ENCODE data around the gene CD6.

Gene CD6

GRCh38 chr11:60935676-60936442 lies 35.6 kb upstream of the CD6 start:
- H3K4me1 ChIP-seq (ENCODE audit: insufficient read depth, low read length), result no peaks in the 10 kb centered on the region
- H4K20me1 ChIP-seq (ENCODE audit: insufficient read depth, low read length), result no peaks in the 10 kb centered on the region
- no peak overlapping the region for H3K9ac ChIP-seq (ENCODE audit: low read depth, low read length)
- H3K79me2 ChIP-seq (ENCODE audit: insufficient read depth, low read length), result no peaks in the 10 kb centered on the region
- no peak for TF ChIP-seq EZH2 (IDR thresholded peaks at IDR 0.05; ENCODE audit: borderline replicate concordance, low read depth, low read length, severe bottlenecking)
- TF ChIP-seq CTCF (IDR thresholded peaks at IDR 0.05; ENCODE audit: borderline replicate concordance, extremely low read depth, low read length, poor library complexity, severe bottlenecking), result no peak
- no peak for ATAC-seq (ENCODE audit: insufficient read depth, low read depth)
- no peak overlapping the region for H3K4me2 ChIP-seq (ENCODE audit: insufficient read depth, low read length)
- no peaks in the 10 kb centered on the region for H3K9me3 ChIP-seq (ENCODE audit: insufficient read depth, low read length, severe bottlenecking)
- DNase-seq, result no peak
- H3K4me3 ChIP-seq (ENCODE audit: low read depth in 1 of 2, low read length in 2 of 2), result no peak overlapping the region
- H3K27me3 ChIP-seq (ENCODE audit: insufficient read depth, low read length, poor library complexity), result peaks cover 4% of the 10 kb centered on the region
- no peak overlapping the region for H2AFZ ChIP-seq (ENCODE audit: low read depth, low read length)
- no peaks in the 10 kb centered on the region for H3K36me3 ChIP-seq (ENCODE audit: insufficient read depth, low read length)
- no peak overlapping the region for H3K27ac ChIP-seq (ENCODE audit: low read length)

DNA sequence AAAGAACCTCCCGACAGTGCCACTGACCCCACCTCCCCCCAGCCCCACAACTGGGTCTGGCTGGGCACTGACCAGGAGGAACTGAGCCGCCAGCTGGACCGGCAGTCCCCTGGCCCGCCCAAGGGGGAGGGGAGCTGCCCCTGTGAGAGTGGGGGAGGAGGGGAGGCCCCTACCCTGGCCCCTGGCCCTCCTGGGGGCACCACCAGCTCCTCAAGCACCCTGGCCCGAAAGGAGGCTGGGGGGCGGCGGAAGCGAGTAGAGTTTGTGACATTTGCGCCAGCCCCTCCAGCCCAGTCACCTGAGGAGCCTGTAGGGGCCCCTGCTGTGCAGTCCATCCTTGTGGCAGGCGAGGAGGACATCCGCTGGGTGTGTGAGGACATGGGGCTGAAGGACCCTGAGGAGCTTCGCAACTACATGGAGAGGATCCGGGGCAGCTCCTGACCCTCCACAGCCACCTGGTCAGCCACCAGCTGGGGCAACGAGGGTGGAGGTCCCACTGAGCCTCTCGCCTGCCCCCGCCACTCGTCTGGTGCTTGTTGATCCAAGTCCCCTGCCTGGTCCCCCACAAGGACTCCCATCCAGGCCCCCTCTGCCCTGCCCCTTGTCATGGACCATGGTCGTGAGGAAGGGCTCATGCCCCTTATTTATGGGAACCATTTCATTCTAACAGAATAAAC lies 34.9 kb upstream of the CD6 start:
- Histone ChIP-seq H3K9ac (ENCODE audit: low read depth, low read length) (no peak overlapping the region), H3K27me3 (ENCODE audit: insufficient read depth, low read length, poor library complexity) (peaks cover 4% of the 10 kb centered on the region), H3K4me3 (ENCODE audit: low read depth in 1 of 2, low read length in 2 of 2) (no peak overlapping the region), H3K27ac (ENCODE audit: low read length) (no peak overlapping the region), H3K36me3 (ENCODE audit: insufficient read depth, low read length) (no peaks in the 10 kb centered on the region), H3K4me1 (ENCODE audit: insufficient read depth, low read length) (no peaks in the 10 kb centered on the region), H3K9me3 (ENCODE audit: insufficient read depth, low read length, severe bottlenecking) (no peaks in the 10 kb centered on the region), H3K79me2 (ENCODE audit: insufficient read depth, low read length) (no peaks in the 10 kb centered on the region), H2AFZ (ENCODE audit: low read depth, low read length) (no peak overlapping the region), H4K20me1 (ENCODE audit: insufficient read depth, low read length) (no peaks in the 10 kb centered on the region), H3K4me2 (ENCODE audit: insufficient read depth, low read length) (no peak overlapping the region)
- ATAC-seq (ENCODE audit: insufficient read depth, low read depth), result no peak
- no peak for DNase-seq
- TF ChIP-seq CTCF (IDR thresholded peaks at IDR 0.05; ENCODE audit: borderline replicate concordance, extremely low read depth, low read length, poor library complexity, severe bottlenecking) (no peak), EZH2 (IDR thresholded peaks at IDR 0.05; ENCODE audit: borderline replicate concordance, low read depth, low read length, severe bottlenecking) (no peak)

- Histone ChIP-seq H3K9me3 (ENCODE audit: insufficient read depth, low read length, severe bottlenecking) (no peaks in the 10 kb centered on the region), H3K27ac (ENCODE audit: low read length) (no peak overlapping the region), H3K9ac (ENCODE audit: low read depth, low read length) (no peak overlapping the region), H3K79me2 (ENCODE audit: insufficient read depth, low read length) (no peaks in the 10 kb centered on the region), H3K27me3 (ENCODE audit: insufficient read depth, low read length, poor library complexity) (peaks cover 4% of the 10 kb centered on the region), H3K4me1 (ENCODE audit: insufficient read depth, low read length) (no peaks in the 10 kb centered on the region), H3K4me3 (ENCODE audit: low read depth in 1 of 2, low read length in 2 of 2) (no peak overlapping the region), H4K20me1 (ENCODE audit: insufficient read depth, low read length) (no peaks in the 10 kb centered on the region), H3K36me3 (ENCODE audit: insufficient read depth, low read length) (no peaks in the 10 kb centered on the region), H3K4me2 (ENCODE audit: insufficient read depth, low read length) (no peak overlapping the region), H2AFZ (ENCODE audit: low read depth, low read length) (no peak overlapping the region)
- no peak for ATAC-seq (ENCODE audit: insufficient read depth, low read depth)
- TF ChIP-seq CTCF (IDR thresholded peaks at IDR 0.05; ENCODE audit: borderline replicate concordance, extremely low read depth, low read length, poor library complexity, severe bottlenecking), result no peak
- TF ChIP-seq EZH2 (IDR thresholded peaks at IDR 0.05; ENCODE audit: borderline replicate concordance, low read depth, low read length, severe bottlenecking), result no peak
- no peak for DNase-seq
These were observed 34.3 kb upstream of the CD6 start for GRCh38 chr11:60937144-60937527.

Data from DND-41 (cell line).